ENCODE data around the gene MPRIP.

GRCh38 chr17:17050346-17051345 is 8.4 kb downstream of the MPRIP start:
- TF ChIP-seq EZH2 (IDR thresholded peaks at IDR 0.05; ENCODE audit: low read length) (no peak), CTCF (optimal IDR thresholded peaks at IDR 0.05 in 1 of 3, IDR thresholded peaks at IDR 0.05 in 1 of 3, conservative IDR thresholded peaks at IDR 0.05 in 1 of 3; ENCODE audit: extremely low read depth in 1 of 3, insufficient read depth in 2 of 3, low read length in 3 of 3) (no peak)
